Osteoblast (primary cell): Measurements from ENCODE around the gene PACS2. TPM values are rescaled to one million over a fixed set of nuclear protein-coding genes. Genes with fewer than 3 reads are reported as not detected.
A peak's percentile ranks its signal among the peaks of the same experiment; 100 is the strongest.
"Not testable (repeated sequence)": the region's sequence is repeated elsewhere in the genome, so short reads cannot be mapped to it uniquely, and the experiment has no call there.

Source experiments
- DNase-seq: peaks from one replicate; pipeline ENCODE4 v3.0.0; 2011; ENCODE audit warnings: low spot score, mixed read lengths; ENCODE audit not compliant: insufficient read length; ENCODE audit errors: missing footprints
- H2AFZ ChIP-seq: 2 replicates; pipeline ENCODE4 v1.6.0; 2011; ENCODE audit warnings: mild to moderate bottlenecking, low read length
- H3K27ac ChIP-seq: 2 replicates; pipeline ENCODE4 v1.5.1; 2011; ENCODE audit warnings: mild to moderate bottlenecking, low read depth, low read length, moderate library complexity
- H3K27me3 ChIP-seq: 2 replicates; pipeline ENCODE4 v1.6.0; 2012; ENCODE audit warnings: mild to moderate bottlenecking, control low read depth, inconsistent platforms, low read length, moderate library complexity; ENCODE audit not compliant: insufficient read depth
- H3K36me3 ChIP-seq: 2 replicates; pipeline ENCODE4 v1.5.1; 2011; ENCODE audit warnings: mild to moderate bottlenecking, low read length, control low read depth, moderate library complexity; ENCODE audit not compliant: insufficient read depth
- H3K4me1 ChIP-seq: 2 replicates; pipeline ENCODE4 v1.5.1; 2011; ENCODE audit warnings: mild to moderate bottlenecking, low read length, control low read depth, moderate library complexity; ENCODE audit not compliant: insufficient read depth
- H3K4me2 ChIP-seq: 2 replicates; pipeline ENCODE4 v1.6.0; 2011; ENCODE audit warnings: mild to moderate bottlenecking, low read length; ENCODE audit not compliant: insufficient read depth
- H3K4me3 ChIP-seq: fragments of 200-600 bp; sonication (generic); 3 replicates; pipeline ENCODE4 v1.5.1; 2012; ENCODE audit warnings: mild to moderate bottlenecking, low read length, inconsistent platforms; ENCODE audit not compliant: insufficient read depth
- H3K79me2 ChIP-seq: 2 replicates; pipeline ENCODE4 v1.6.0; 2012; ENCODE audit warnings: mild to moderate bottlenecking, low read length, control low read depth, inconsistent platforms; ENCODE audit not compliant: insufficient read depth
- H3K9me3 ChIP-seq: 2 replicates; pipeline ENCODE4 v1.5.1; 2011; ENCODE audit warnings: low read depth, low read length, control low read depth
- H4K20me1 ChIP-seq: 2 replicates; pipeline ENCODE4 v1.6.0; 2012; ENCODE audit warnings: mild to moderate bottlenecking, low read length, control low read depth; ENCODE audit not compliant: insufficient read depth
- total RNA-seq: library from RNA; depleted of rRNA; stranded (reverse); fragments of >200 nt; gene quantifications from 2 replicates; pipeline ENCODE4 v1.2.3, GENCODE V29; 2012
- TF ChIP-seq, protein P1 (sequence below): IDR thresholded peaks from 2 replicates; pipeline ENCODE4 v1.5.1; 2011; ENCODE audit warnings: mild to moderate bottlenecking, low read depth, low read length, moderate library complexity; ENCODE audit errors: extremely low read depth

The PACS2 gene
- total RNA-seq, 1 donor, result 81.1 TPM

DNA sequence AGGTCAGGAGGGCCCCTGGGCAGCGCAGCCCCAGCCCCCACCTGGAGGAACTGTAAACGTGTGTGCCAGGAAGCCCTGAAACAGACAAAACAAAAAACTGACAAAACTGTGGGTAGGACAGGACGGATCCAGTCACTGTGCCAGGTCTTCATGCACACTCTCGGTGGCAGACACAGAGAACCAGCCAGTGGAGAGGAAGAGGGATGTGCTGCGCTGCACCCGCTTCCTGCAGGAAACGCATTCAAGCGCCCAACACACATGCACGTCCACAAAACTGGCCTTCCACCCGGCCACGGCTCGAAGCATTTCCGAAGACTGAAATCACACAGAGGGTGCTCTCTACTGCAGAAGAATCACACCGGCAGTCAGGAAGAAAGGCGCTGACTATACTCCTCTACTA lies 30.6 kb upstream of the PACS2 start:
- H3K4me3 ChIP-seq, result no peak overlapping the region
- no peak overlapping the region for H3K27ac ChIP-seq
- H3K9me3 ChIP-seq, result no peaks in the 10 kb centered on the region
- no peaks in the 10 kb centered on the region for H3K27me3 ChIP-seq
- H4K20me1 ChIP-seq, result peaks cover 40% of the 10 kb centered on the region
- peaks cover 54% of the 10 kb centered on the region for H3K79me2 ChIP-seq
- no peak overlapping the region for H3K4me2 ChIP-seq
- no peak for DNase-seq
- H2AFZ ChIP-seq, result no peak overlapping the region
- no peaks in the 10 kb centered on the region for H3K4me1 ChIP-seq
- H3K36me3 ChIP-seq, result no peaks in the 10 kb centered on the region
- TF ChIP-seq, protein P1, sequence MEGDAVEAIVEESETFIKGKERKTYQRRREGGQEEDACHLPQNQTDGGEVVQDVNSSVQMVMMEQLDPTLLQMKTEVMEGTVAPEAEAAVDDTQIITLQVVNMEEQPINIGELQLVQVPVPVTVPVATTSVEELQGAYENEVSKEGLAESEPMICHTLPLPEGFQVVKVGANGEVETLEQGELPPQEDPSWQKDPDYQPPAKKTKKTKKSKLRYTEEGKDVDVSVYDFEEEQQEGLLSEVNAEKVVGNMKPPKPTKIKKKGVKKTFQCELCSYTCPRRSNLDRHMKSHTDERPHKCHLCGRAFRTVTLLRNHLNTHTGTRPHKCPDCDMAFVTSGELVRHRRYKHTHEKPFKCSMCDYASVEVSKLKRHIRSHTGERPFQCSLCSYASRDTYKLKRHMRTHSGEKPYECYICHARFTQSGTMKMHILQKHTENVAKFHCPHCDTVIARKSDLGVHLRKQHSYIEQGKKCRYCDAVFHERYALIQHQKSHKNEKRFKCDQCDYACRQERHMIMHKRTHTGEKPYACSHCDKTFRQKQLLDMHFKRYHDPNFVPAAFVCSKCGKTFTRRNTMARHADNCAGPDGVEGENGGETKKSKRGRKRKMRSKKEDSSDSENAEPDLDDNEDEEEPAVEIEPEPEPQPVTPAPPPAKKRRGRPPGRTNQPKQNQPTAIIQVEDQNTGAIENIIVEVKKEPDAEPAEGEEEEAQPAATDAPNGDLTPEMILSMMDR, result no peak

- H3K36me3 ChIP-seq, result no peaks in the 10 kb centered on the region
- no peak overlapping the region for H3K27ac ChIP-seq
- peaks cover 46% of the 10 kb centered on the region for H3K79me2 ChIP-seq
- no peak overlapping the region for H3K4me3 ChIP-seq
- peaks cover 32% of the 10 kb centered on the region for H4K20me1 ChIP-seq
- H3K27me3 ChIP-seq, result no peaks in the 10 kb centered on the region
- DNase-seq, result no peak
- no peaks in the 10 kb centered on the region for H3K9me3 ChIP-seq
- no peak overlapping the region for H3K4me2 ChIP-seq
- TF ChIP-seq, protein P1, result no peak
- no peaks in the 10 kb centered on the region for H3K4me1 ChIP-seq
- no peak overlapping the region for H2AFZ ChIP-seq
Observed at GRCh38 chr14:105285174-105285573, 29.4 kb upstream of the PACS2 start.

DNA sequence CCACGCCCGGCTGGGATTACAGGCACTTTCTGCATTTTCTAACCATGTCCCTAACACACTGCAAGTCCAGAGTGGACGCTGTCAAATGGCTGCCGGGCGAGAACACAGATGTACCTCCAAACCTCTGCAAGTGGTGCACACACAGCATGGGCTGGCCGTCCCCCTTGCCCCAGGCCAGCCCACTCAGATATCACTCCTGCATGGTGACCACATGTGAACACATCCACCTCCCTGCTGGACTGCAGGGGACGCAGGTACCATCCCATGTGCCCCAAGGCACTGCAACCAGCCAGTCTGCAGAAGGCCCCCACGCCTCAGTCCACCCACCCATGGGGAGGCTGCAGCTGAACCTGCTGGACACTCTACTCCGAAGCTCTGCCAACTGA lies 27.8 kb upstream of the PACS2 start:
- no peaks in the 10 kb centered on the region for H3K9me3 ChIP-seq
- H3K79me2 ChIP-seq, result peaks cover 49% of the 10 kb centered on the region
- no peaks in the 10 kb centered on the region for H3K36me3 ChIP-seq
- DNase-seq, result peak; percentile 81
- TF ChIP-seq, protein P1, result no peak
- no peak overlapping the region for H3K27ac ChIP-seq
- no peaks in the 10 kb centered on the region for H3K27me3 ChIP-seq
- H3K4me1 ChIP-seq, result no peaks in the 10 kb centered on the region
- peaks cover 29% of the 10 kb centered on the region for H4K20me1 ChIP-seq
- no peak overlapping the region for H3K4me3 ChIP-seq
- H3K4me2 ChIP-seq, result no peak overlapping the region
- no peak overlapping the region for H2AFZ ChIP-seq

DNA sequence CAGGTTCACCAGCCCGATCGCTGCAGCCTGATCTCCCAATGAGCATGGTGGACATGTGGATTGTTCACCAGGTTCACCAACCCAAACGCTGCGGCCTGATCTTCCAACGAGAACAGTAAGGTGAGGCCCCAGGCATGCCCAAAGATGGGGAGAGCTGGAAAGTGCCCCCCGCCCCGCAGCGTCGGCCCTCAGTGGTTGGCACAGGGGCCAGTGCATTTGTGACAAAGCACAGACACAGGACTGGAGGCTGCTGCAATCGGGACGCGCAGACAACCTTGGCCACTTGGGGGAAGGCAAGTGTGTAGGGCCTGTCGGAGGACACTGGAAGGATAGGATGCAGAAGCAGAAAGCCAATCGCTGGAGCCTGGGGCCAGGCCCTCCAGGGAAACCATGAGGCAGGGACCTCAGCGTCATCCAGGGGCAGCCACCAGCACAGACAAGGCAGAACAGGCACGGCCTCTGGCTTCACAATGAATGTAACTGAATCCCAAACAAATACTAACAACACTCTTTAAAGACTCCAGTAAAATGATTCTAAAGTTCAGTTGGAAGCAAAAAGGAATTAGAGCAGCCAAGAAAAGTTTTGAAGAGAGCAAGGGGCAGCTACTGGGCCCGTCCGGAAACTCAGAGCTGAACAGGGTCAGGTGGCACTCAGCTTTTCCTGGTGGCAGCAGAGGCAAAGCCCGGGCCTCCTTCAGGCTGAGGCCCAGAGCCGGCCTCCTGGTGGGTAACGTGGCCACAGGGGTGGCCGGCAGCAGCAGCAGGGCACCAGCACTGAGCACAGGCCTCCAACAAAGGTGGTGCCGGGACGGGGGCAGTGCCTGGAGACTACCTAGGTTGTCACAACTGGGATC lies 27.1 kb upstream of the PACS2 start:
- Histone ChIP-seq H3K27me3 (no peaks in the 10 kb centered on the region), H3K4me2 (no peak overlapping the region), H3K4me1 (no peaks in the 10 kb centered on the region), H4K20me1 (peaks cover 23% of the 10 kb centered on the region), H3K79me2 (peaks cover 52% of the 10 kb centered on the region), H2AFZ (no peak overlapping the region), H3K27ac (no peak overlapping the region), H3K4me3 (no peak overlapping the region), H3K9me3 (no peaks in the 10 kb centered on the region), H3K36me3 (no peaks in the 10 kb centered on the region)
- TF ChIP-seq, protein P1, result no peak
- peak; percentile 58 for DNase-seq

- not testable (repeated sequence) for H3K4me3 ChIP-seq, H3K9me3 ChIP-seq, H3K4me2 ChIP-seq, H3K36me3 ChIP-seq, H3K27me3 ChIP-seq, DNase-seq, H3K4me1 ChIP-seq, H2AFZ ChIP-seq, H3K27ac ChIP-seq
- Histone ChIP-seq H4K20me1 (peaks cover 34% of the 10 kb centered on the region), H3K79me2 (peaks cover 59% of the 10 kb centered on the region)
Observed at GRCh38 chr14:105288936-105289335, 25.6 kb upstream of the PACS2 start.
